HepG2 (cell line): ENCODE data around the gene GEMIN4. TPM values are rescaled to one million over a fixed set of nuclear protein-coding genes. Genes with fewer than 3 reads are reported as not detected.

Experiments used
- AGO2 ChIP-seq: fragments of 200-400 bp; formaldehyde crosslinking; optimal IDR thresholded peaks from 2 replicates; pipeline ENCODE3; 2017; ENCODE audit warnings: mild to moderate bottlenecking, low read depth, low read length, moderate library complexity
- FOXJ3 ChIP-seq: sonication (generic); formaldehyde crosslinking; IDR thresholded peaks from 2 replicates; pipeline ENCODE4 v1.4.0; 2020; ENCODE audit warnings: missing genetic modification reagents, mild to moderate bottlenecking, borderline replicate concordance
- GATAD2A ChIP-seq: IDR thresholded peaks from 2 replicates; pipeline ENCODE4 v1.6.1; 2016
- GLI4 ChIP-seq: sonication (generic); formaldehyde crosslinking; IDR thresholded peaks from 2 replicates; pipeline ENCODE4 v1.5.1; 2020; ENCODE audit warnings: missing genetic modification reagents, mild to moderate bottlenecking, moderate library complexity, borderline replicate concordance
- HMGXB4 ChIP-seq, 2 experiments: sonication (generic) in 1 of 2; formaldehyde crosslinking in 1 of 2; IDR thresholded peaks; 2 replicates each; pipeline versions ENCODE4 v1.4.0 to v1.6.1; 2018 to 2020; ENCODE audit warnings: missing genetic modification reagents in 2 of 2, borderline replicate concordance in 1 of 2, low read depth in 1 of 2, mild to moderate bottlenecking in 1 of 2, missing biosample characterization in 1 of 2
- IRF2 ChIP-seq: IDR thresholded peaks from 2 replicates; pipeline ENCODE4 v1.6.1; 2018; ENCODE audit warnings: missing genetic modification reagents, missing compliant biosample characterization
- KDM2A ChIP-seq: sonication (generic); formaldehyde crosslinking; IDR thresholded peaks from 2 replicates; pipeline ENCODE4 v1.4.0; 2020; ENCODE audit warnings: low read depth, missing genetic modification reagents, borderline replicate concordance
- KMT2A ChIP-seq: sonication (generic); formaldehyde crosslinking; IDR thresholded peaks from 2 replicates; pipeline ENCODE4 v1.4.0; 2020; ENCODE audit warnings: missing genetic modification reagents
- MAFF ChIP-seq: IDR thresholded peaks from 2 replicates; pipeline ENCODE4 v1.6.1; 2011; ENCODE audit warnings: low read depth, low read length, improper control_type of control experiment
- SSRP1 ChIP-seq: IDR thresholded peaks from 2 replicates; pipeline ENCODE4 v1.6.1; 2016; ENCODE audit warnings: control low read depth
- TBP ChIP-seq: sonication (generic); formaldehyde crosslinking; IDR thresholded peaks from 2 replicates; pipeline ENCODE4 v1.5.0; 2020; ENCODE audit warnings: missing genetic modification reagents
- TOPORS ChIP-seq: sonication (generic); formaldehyde crosslinking; IDR thresholded peaks from 2 replicates; pipeline ENCODE4 v1.8.0; 2023; ENCODE audit warnings: mild to moderate bottlenecking, missing genetic modification reagents
- WIZ ChIP-seq: sonication (generic); formaldehyde crosslinking; IDR thresholded peaks from 2 replicates; pipeline ENCODE4 v1.5.1; 2020; ENCODE audit warnings: mild to moderate bottlenecking, missing genetic modification reagents
- ZFP36L1 ChIP-seq: sonication (generic); formaldehyde crosslinking; IDR thresholded peaks from 2 replicates; pipeline ENCODE4 v1.8.0; 2022; ENCODE audit warnings: mild to moderate bottlenecking, missing genetic modification reagents, moderate library complexity
- ZFY ChIP-seq: sonication (generic); formaldehyde crosslinking; IDR thresholded peaks from 2 replicates; pipeline ENCODE4 v1.4.0; 2020; ENCODE audit warnings: missing genetic modification reagents
- ZMYM3 ChIP-seq: sonication (generic); formaldehyde crosslinking; IDR thresholded peaks from 2 replicates; pipeline ENCODE4 v1.5.1; 2020; ENCODE audit warnings: mild to moderate bottlenecking, missing genetic modification reagents
- ZNF124 ChIP-seq: sonication (generic); formaldehyde crosslinking; IDR thresholded peaks from 2 replicates; pipeline ENCODE4 v1.4.0; 2020; ENCODE audit warnings: missing genetic modification reagents
- ZNF276 ChIP-seq: sonication (generic); formaldehyde crosslinking; IDR thresholded peaks from 2 replicates; pipeline ENCODE4 v1.4.0; 2020; ENCODE audit warnings: mild to moderate bottlenecking, low read depth, missing genetic modification reagents
- ZNF605 ChIP-seq: sonication (generic); formaldehyde crosslinking; IDR thresholded peaks from 2 replicates; pipeline ENCODE4 v1.8.0; 2022; ENCODE audit warnings: mild to moderate bottlenecking, missing genetic modification reagents
- ZNF607 ChIP-seq: sonication (generic); formaldehyde crosslinking; IDR thresholded peaks from 2 replicates; pipeline ENCODE4 v1.5.1; 2020; ENCODE audit warnings: missing genetic modification reagents, mild to moderate bottlenecking, borderline replicate concordance
- ZNF800 ChIP-seq: sonication (generic); formaldehyde crosslinking; IDR thresholded peaks from 2 replicates; pipeline ENCODE4 v1.4.0; 2020; ENCODE audit warnings: missing genetic modification reagents
- ZSCAN20 ChIP-seq: sonication (generic); formaldehyde crosslinking; IDR thresholded peaks from 2 replicates; pipeline ENCODE4 v1.4.0; 2020; ENCODE audit warnings: missing genetic modification reagents, mild to moderate bottlenecking, borderline replicate concordance
- polyA plus RNA-seq, 8 experiments: library from polyadenylated mRNA; depleted of rRNA in 3 of 8; stranded (reverse) in 7 of 8; unstranded in 1 of 8; fragments of >200 nt; fragmentation: Illumina TruSeq in 4 of 8; extraction: Trizol in 4 of 8; gene quantifications; 2 replicates each; pipeline versions ENCODE4 v1.2.1 to v1.2.3, GENCODE V29; 2011 to 2016; ENCODE audit warnings: low read depth in 4 of 8, missing spikeins in 1 of 8, mixed read lengths in 1 of 8; ENCODE audit not compliant: insufficient read depth in 1 of 8
- total RNA-seq, 5 experiments: library from RNA; depleted of rRNA; stranded (reverse); fragments of >200 nt; fragmentation: Illumina TruSeq; extraction: Trizol; gene quantifications; 2 replicates each; pipeline ENCODE4 v1.2.3, GENCODE V29; 2016; ENCODE audit warnings: low read depth in 1 of 5
- TF ChIP-seq, protein P1 (sequence below): IDR thresholded peaks from 2 replicates; pipeline ENCODE4 v1.6.1; 2018; ENCODE audit warnings: missing genetic modification reagents, mild to moderate bottlenecking, missing compliant biosample characterization

GEMIN4 gene
- total and polyA plus RNA-seq, 2 of the 13 experiments (the other 11 are each of a cell fraction or from before 2014, with no cell fraction given), result 10.8 to 22.7 TPM

DNA sequence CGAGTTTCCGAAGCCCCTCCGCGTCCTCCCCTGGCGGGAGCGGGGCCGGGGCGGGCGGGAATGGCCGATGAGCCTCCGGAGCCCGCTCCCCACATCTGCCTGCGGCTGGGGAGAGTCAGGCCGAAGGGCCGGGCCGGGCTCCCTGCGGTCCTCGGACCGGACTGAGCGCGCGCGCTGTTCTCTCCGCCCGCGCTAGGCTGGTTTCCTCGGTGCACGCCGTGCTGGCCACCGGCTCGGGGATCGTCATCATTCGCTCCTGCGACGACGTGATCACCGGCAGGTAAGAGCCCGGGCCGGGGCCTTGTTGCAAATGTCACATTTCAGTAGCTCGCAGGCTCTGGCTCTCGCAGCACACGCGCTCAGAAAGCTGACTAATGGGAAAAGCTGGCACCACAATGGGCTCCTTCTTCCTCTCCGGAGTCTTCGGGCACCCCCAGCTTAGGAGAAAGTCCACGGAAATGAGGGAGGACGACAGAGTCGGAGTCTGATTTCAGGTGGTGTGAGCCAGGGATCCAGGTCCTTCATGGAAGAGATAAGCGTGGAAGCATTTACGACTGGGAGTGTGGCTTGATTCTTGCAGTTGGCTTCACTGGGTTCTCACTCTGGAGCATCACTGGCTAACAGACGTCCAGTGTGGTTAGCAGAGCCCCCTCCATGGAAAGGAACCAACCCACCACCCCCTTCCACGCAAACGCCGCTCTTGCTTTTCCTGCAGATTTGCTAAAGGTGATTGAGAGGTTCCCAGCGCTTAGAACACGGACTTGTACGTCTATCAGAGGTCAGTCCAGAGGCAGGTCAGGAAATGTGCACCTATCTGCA lies 19.0 kb downstream of the GEMIN4 start (continued):
- TF ChIP-seq ZNF607 (CRISPR knock-in tag) (no peak), KDM2A (CRISPR knock-in tag) (peak; percentile 44; the same call in 1 of the 2 replicates), AGO2 (peak; percentile 71), ZFY (peak; percentile 13), FOXJ3 (CRISPR knock-in tag) (no peak), IRF2 (CRISPR knock-in tag) (no peak), SSRP1 (CRISPR knock-in tag) (0 out of 2 replicates have a peak, but pooled peaks have one; percentile 35), ZNF276 (CRISPR knock-in tag) (no peak), ZMYM3 (CRISPR knock-in tag) (0 out of 2 replicates have a peak, but pooled peaks have one; percentile 25), ZNF605 (CRISPR knock-in tag) (peak; percentile 75), HMGXB4 (CRISPR knock-in tag; IDR thresholded peaks at IDR 0.05; ENCODE audit: borderline replicate concordance in 1 of 2, low read depth in 1 of 2) (peak in 1 of 2 experiments; percentile 47; a peak in 1 of 4 replicates), GLI4 (CRISPR knock-in tag) (no peak), ZFP36L1 (CRISPR knock-in tag) (no peak), KMT2A (peak; percentile 50; the same call in 1 of the 2 replicates), WIZ (CRISPR knock-in tag) (no peak), ZNF124 (no peak), ZSCAN20 (CRISPR knock-in tag) (peak; percentile 46; the same call in 1 of the 2 replicates), GATAD2A (CRISPR knock-in tag) (no peak), TBP (CRISPR knock-in tag) (no peak), TOPORS (CRISPR knock-in tag) (no peak), ZNF800 (CRISPR knock-in tag) (peak; percentile 81; the same call in 1 of the 2 replicates), MAFF (0 out of 2 replicates have a peak, but pooled peaks have one; percentile 31)
- TF ChIP-seq, protein P1, sequence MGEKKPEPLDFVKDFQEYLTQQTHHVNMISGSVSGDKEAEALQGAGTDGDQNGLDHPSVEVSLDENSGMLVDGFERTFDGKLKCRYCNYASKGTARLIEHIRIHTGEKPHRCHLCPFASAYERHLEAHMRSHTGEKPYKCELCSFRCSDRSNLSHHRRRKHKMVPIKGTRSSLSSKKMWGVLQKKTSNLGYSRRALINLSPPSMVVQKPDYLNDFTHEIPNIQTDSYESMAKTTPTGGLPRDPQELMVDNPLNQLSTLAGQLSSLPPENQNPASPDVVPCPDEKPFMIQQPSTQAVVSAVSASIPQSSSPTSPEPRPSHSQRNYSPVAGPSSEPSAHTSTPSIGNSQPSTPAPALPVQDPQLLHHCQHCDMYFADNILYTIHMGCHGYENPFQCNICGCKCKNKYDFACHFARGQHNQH (CRISPR knock-in tag), result 0 out of 2 replicates have a peak, but pooled peaks have one; percentile 32
